PC-9 (cell line): ENCODE measurements around the gene HTR7. TPM values are rescaled to one million over a fixed set of nuclear protein-coding genes. Genes with fewer than 3 reads are reported as not detected.
"Not testable (repeated sequence)": the region's sequence is repeated elsewhere in the genome, so short reads cannot be mapped to it uniquely, and the experiment has no call there.

ENCODE experiments used
- BruUV-seq: library from RNA; stranded (reverse); fragments of 400-500 nt; replicated peaks from 2 replicates; lab custom pipeline; 2021; lab: Mats Ljungman, UMichigan
- CTCF ChIA-PET: fragments of 300-600 bp; sonication (Branson Sonifier 250); formaldehyde crosslinking; loops from one replicate; lab custom pipeline; 2022; ENCODE audit warnings: antibody characterized with exemption; lab: Charles Lee
- POLR2A ChIA-PET: fragments of 300-600 bp; sonication (Branson Sonifier 250); formaldehyde crosslinking; loops from one replicate; lab custom pipeline; 2022; ENCODE audit warnings: antibody characterized with exemption; ENCODE audit not compliant: unreplicated experiment; lab: Charles Lee
- DNase-seq, 2 experiments: peaks; one replicate each; pipeline versions ENCODE4 v3.0.0 to v3.0.0-alpha.2; 2015 to 2022; ENCODE audit warnings: mixed read lengths in 1 of 2
- H2AFZ ChIP-seq: fragments of 200-600 bp; sonication (generic); 2 replicates; pipeline ENCODE4 v1.8.1; 2017; ENCODE audit warnings: antibody characterized with exemption
- H3F3A ChIP-seq: fragments of 200-600 bp; sonication (generic); 2 replicates; pipeline ENCODE4 v1.8.1; 2017; ENCODE audit warnings: antibody characterized with exemption, mild to moderate bottlenecking, low read depth; ENCODE audit not compliant: insufficient read depth
- H3K27ac ChIP-seq: fragments of 200-600 bp; sonication (generic); 2 replicates; pipeline ENCODE4 v1.6.1; 2016; ENCODE audit warnings: mixed run types
- H3K27me3 ChIP-seq: fragments of 200-600 bp; sonication (generic); 2 replicates; pipeline ENCODE4 v1.6.1; 2016; ENCODE audit warnings: low read depth, mixed run types; ENCODE audit not compliant: insufficient read depth
- H3K36me3 ChIP-seq: fragments of 200-600 bp; sonication (generic); 2 replicates; pipeline ENCODE4 v1.6.1; 2016; ENCODE audit warnings: low read depth, mixed run types
- H3K4me1 ChIP-seq: fragments of 200-600 bp; sonication (generic); replicated peaks from 2 replicates; pipeline ENCODE4 v1.6.1; 2016; ENCODE audit warnings: mixed run types; ENCODE audit not compliant: insufficient read depth
- H3K4me2 ChIP-seq: fragments of 200-600 bp; sonication (generic); 2 replicates; pipeline ENCODE4 v1.6.1; 2017; ENCODE audit warnings: mixed run types
- H3K4me3 ChIP-seq: fragments of 200-600 bp; sonication (generic); 2 replicates; pipeline ENCODE4 v1.6.1; 2016; ENCODE audit warnings: mixed run types
- H3K79me2 ChIP-seq: fragments of 200-600 bp; sonication (generic); 2 replicates; pipeline ENCODE4 v1.6.1; 2017; ENCODE audit warnings: low read depth, mixed run types
- H3K9me2 ChIP-seq: fragments of 200-600 bp; sonication (generic); 2 replicates; pipeline ENCODE4 v1.8.1; 2017; ENCODE audit warnings: mild to moderate bottlenecking; ENCODE audit not compliant: insufficient read depth
- H3K9me3 ChIP-seq: fragments of 200-600 bp; sonication (generic); 2 replicates; pipeline ENCODE4 v1.8.1; 2016; ENCODE audit warnings: low read depth; ENCODE audit not compliant: insufficient read depth
- H4K20me1 ChIP-seq: fragments of 200-600 bp; sonication (generic); 2 replicates; pipeline ENCODE4 v1.8.1; 2017; ENCODE audit not compliant: insufficient read depth
- EZH2 ChIP-seq: fragments of 200-600 bp; sonication (generic); IDR thresholded peaks from 2 replicates; pipeline ENCODE4 v1.8.0; 2017; ENCODE audit warnings: antibody characterized with exemption, low read depth
- intact Hi-C: fragments of 100-400 bp; cut with micrococcal nuclease; formaldehyde crosslinking; loops from one replicate; pipeline ENCODE4 v1.10.0; 2022; ENCODE audit not compliant: unreplicated experiment
- total RNA-seq: library from RNA; stranded (reverse); gene quantifications from 2 replicates; pipeline ENCODE4 v1.2.3, GENCODE V29; 2021
- TF ChIP-seq, protein P1 (sequence below): fragments of 200-600 bp; sonication (generic); conservative IDR thresholded peaks from 2 replicates; pipeline ENCODE4 v1.6.1; 2017; ENCODE audit warnings: mixed run types, antibody characterized with exemption, mild to moderate bottlenecking, moderate library complexity

Gene HTR7
- total RNA-seq, 1 experiment from 2014 or later, result 0.52 TPM

GRCh38 chr10:90813594-90814365, 44.1 kb downstream of the HTR7 start:
- Histone ChIP-seq H3K27ac (no peak overlapping the region), H3K36me3 (no peaks in the 10 kb centered on the region), H3K4me3 (no peak overlapping the region), H2AFZ (no peak overlapping the region), H3K27me3 (no peaks in the 10 kb centered on the region), H4K20me1 (no peaks in the 10 kb centered on the region), H3K79me2 (no peaks in the 10 kb centered on the region), H3K4me2 (no peak overlapping the region), H3K9me3 (no peaks in the 10 kb centered on the region), H3K4me1 (no peaks in the 10 kb centered on the region), H3K9me2 (no peaks in the 10 kb centered on the region), H3F3A (no peaks in the 10 kb centered on the region)
- CTCF ChIA-PET, result no interaction called here
- DNase-seq, result no peak
- no TSS peak for BruUV-seq
- TF ChIP-seq EZH2, result no peak
- TF ChIP-seq, protein P1, sequence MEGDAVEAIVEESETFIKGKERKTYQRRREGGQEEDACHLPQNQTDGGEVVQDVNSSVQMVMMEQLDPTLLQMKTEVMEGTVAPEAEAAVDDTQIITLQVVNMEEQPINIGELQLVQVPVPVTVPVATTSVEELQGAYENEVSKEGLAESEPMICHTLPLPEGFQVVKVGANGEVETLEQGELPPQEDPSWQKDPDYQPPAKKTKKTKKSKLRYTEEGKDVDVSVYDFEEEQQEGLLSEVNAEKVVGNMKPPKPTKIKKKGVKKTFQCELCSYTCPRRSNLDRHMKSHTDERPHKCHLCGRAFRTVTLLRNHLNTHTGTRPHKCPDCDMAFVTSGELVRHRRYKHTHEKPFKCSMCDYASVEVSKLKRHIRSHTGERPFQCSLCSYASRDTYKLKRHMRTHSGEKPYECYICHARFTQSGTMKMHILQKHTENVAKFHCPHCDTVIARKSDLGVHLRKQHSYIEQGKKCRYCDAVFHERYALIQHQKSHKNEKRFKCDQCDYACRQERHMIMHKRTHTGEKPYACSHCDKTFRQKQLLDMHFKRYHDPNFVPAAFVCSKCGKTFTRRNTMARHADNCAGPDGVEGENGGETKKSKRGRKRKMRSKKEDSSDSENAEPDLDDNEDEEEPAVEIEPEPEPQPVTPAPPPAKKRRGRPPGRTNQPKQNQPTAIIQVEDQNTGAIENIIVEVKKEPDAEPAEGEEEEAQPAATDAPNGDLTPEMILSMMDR, result no peak
- intact Hi-C loops, result no loop called here
- POLR2A ChIA-PET, result no interaction called here

DNA sequence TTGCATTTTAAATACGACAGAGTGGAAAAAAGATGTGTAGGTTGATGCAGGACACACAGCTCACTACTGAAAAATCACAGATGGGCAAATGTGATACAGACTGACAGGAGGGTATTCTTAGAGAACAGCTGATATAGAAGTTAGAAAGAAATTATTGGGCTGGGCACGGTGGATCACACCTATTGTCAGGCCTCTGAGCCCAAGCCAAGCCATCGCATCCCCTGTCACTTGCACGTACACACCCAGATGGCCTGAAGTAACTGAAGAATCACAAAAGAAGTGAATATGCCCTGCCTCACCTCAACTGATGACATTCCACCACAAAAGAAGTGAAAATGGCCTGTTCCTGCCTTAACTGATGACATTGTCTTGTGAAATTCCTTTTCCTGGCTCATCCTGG, 50.7 kb downstream of the HTR7 start:
- H3K4me3 ChIP-seq, DNase-seq, H3K36me3 ChIP-seq, H3K4me2 ChIP-seq, H3K9me3 ChIP-seq, H3K9me2 ChIP-seq, POLR2A ChIA-PET, BruUV-seq, H3K79me2 ChIP-seq, H3K27me3 ChIP-seq, H3F3A ChIP-seq, CTCF ChIA-PET, H3K27ac ChIP-seq, H4K20me1 ChIP-seq, H3K4me1 ChIP-seq, H2AFZ ChIP-seq, intact Hi-C loops: not testable (repeated sequence)

GRCh38 chr10:90806677-90807076, 51.2 kb downstream of the HTR7 start:
- Histone ChIP-seq H3K9me3 (no peaks in the 10 kb centered on the region), H3K27me3 (no peaks in the 10 kb centered on the region), H3K9me2 (no peaks in the 10 kb centered on the region), H3K36me3 (no peaks in the 10 kb centered on the region), H3K4me1 (no peaks in the 10 kb centered on the region), H3K79me2 (no peaks in the 10 kb centered on the region), H3K27ac (no peak overlapping the region), H3K4me3 (no peak overlapping the region), H3K4me2 (no peak overlapping the region), H3F3A (no peaks in the 10 kb centered on the region), H4K20me1 (no peaks in the 10 kb centered on the region), H2AFZ (no peak overlapping the region)
- BruUV-seq, result no TSS peak
- TF ChIP-seq, protein P1, result no peak
- TF ChIP-seq EZH2, result no peak
- intact Hi-C loops, result no loop called here
- ChIA-PET POLR2A (no interaction called here), CTCF (no interaction called here)
- DNase-seq, result no peak

DNA sequence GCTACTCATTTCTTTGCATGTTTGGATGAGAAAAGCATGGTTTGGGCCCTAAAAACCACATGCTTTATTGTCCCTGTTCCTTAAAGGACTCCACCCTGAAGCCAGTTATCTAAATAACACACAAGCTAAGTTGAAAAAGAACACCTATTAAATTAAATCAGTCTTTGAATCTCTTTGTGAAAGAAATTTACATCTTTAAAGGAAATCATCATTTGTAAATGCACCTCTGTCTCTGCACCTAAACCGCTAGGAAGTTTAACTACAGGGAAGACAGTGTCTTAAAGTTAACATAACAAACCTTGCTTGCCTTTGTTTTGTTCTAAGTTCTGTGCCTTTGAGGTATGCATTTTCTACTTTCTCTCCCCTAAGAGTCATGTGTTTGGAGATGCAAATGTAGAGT, 52.6 kb downstream of the HTR7 start:
- H3K4me3 ChIP-seq, result no peak overlapping the region
- no peak for TF ChIP-seq EZH2
- TF ChIP-seq, protein P1, result no peak
- H3F3A ChIP-seq, result no peaks in the 10 kb centered on the region
- BruUV-seq, result no TSS peak
- H3K36me3 ChIP-seq, result no peaks in the 10 kb centered on the region
- H3K79me2 ChIP-seq, result no peaks in the 10 kb centered on the region
- H3K9me3 ChIP-seq, result no peaks in the 10 kb centered on the region
- no peaks in the 10 kb centered on the region for H4K20me1 ChIP-seq
- H2AFZ ChIP-seq, result no peak overlapping the region
- intact Hi-C loops, result no loop called here
- H3K27me3 ChIP-seq, result no peaks in the 10 kb centered on the region
- ChIA-PET POLR2A (no interaction called here), CTCF (no interaction called here)
- H3K4me1 ChIP-seq, result no peaks in the 10 kb centered on the region
- no peaks in the 10 kb centered on the region for H3K9me2 ChIP-seq
- no peak overlapping the region for H3K4me2 ChIP-seq
- H3K27ac ChIP-seq, result no peak overlapping the region
- DNase-seq, result no peak
